OCI-LY7 (cell line): ENCODE measurements around the gene SFT2D3.

ENCODE experiments used
- EZH2phosphoT487 ChIP-seq: fragments of 200-600 bp; sonication (generic); IDR thresholded peaks from 2 replicates; pipeline ENCODE4 v1.6.1; 2018; ENCODE audit warnings: low read depth, borderline replicate concordance, mild to moderate bottlenecking, mixed run types, antibody characterized with exemption, low read length, moderate library complexity, mixed read lengths
- TF ChIP-seq, protein P1 (sequence below): fragments of 200-600 bp; sonication (generic); conservative IDR thresholded peaks from 2 replicates; pipeline ENCODE4 v1.5.1; 2014; ENCODE audit warnings: mild to moderate bottlenecking, antibody characterized with exemption, low read length, moderate library complexity, mixed read lengths

DNA sequence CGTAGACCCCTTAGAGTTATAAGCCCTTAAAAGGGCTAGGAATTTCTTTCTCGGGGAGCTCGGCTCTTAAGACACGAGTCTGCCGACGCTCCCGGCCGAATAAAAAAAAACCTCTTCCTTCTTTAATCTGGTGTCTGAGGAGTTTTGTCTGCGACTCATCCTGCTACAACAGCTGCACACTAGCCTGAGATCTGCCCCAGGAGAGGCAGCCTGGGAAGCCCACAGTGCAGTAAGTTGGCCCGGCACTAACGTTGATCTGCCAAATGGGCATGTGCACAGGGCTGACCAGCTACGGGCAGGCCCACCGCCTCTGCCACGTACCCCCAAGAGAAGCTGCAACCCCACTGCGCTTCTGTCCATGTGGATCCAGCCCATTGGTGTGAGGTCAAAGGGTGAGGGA lies 17.5 kb upstream of the SFT2D3 start:
- TF ChIP-seq, protein P1, sequence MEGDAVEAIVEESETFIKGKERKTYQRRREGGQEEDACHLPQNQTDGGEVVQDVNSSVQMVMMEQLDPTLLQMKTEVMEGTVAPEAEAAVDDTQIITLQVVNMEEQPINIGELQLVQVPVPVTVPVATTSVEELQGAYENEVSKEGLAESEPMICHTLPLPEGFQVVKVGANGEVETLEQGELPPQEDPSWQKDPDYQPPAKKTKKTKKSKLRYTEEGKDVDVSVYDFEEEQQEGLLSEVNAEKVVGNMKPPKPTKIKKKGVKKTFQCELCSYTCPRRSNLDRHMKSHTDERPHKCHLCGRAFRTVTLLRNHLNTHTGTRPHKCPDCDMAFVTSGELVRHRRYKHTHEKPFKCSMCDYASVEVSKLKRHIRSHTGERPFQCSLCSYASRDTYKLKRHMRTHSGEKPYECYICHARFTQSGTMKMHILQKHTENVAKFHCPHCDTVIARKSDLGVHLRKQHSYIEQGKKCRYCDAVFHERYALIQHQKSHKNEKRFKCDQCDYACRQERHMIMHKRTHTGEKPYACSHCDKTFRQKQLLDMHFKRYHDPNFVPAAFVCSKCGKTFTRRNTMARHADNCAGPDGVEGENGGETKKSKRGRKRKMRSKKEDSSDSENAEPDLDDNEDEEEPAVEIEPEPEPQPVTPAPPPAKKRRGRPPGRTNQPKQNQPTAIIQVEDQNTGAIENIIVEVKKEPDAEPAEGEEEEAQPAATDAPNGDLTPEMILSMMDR: no peak
- no peak for TF ChIP-seq EZH2phosphoT487
